Colonic mucosa (tissue), 4 donors: ENCODE data around the gene FLT1. TPM values are rescaled to one million over a fixed set of nuclear protein-coding genes. Genes with fewer than 3 reads are reported as not detected.

Experiments
- DNase-seq: peaks from one replicate; pipeline ENCODE4 v3.0.0-alpha.2; 2020
- H3K27ac ChIP-seq: fragments of 200-600 bp; one replicate; pipeline ENCODE4 v1.8.0; 2021
- H3K27me3 ChIP-seq: fragments of 200-600 bp; one replicate; pipeline ENCODE4 v1.8.0; 2021
- H3K36me3 ChIP-seq: fragments of 200-600 bp; one replicate; pipeline ENCODE4 v1.8.0; 2021
- H3K4me1 ChIP-seq: fragments of 200-600 bp; one replicate; pipeline ENCODE4 v1.8.0; 2021; ENCODE audit warnings: mild to moderate bottlenecking
- H3K4me3 ChIP-seq: fragments of 200-600 bp; one replicate; pipeline ENCODE4 v1.8.0; 2021
- H3K9ac ChIP-seq, 2 donors: one replicate each; pipeline ENCODE4 v1.7.0; 2013; ENCODE audit warnings: control low read depth in 2 of 2, low read depth in 2 of 2, low read length in 2 of 2
- H3K9me3 ChIP-seq: fragments of 200-600 bp; one replicate; pipeline ENCODE4 v1.8.0; 2021
- CTCF ChIP-seq: fragments of 200-600 bp; IDR thresholded peaks from one replicate; pipeline ENCODE4 v1.8.0; 2022; ENCODE audit warnings: antibody characterized with exemption, mild to moderate bottlenecking
- intact Hi-C: fragments of 100-400 bp; cut with DNase I; formaldehyde crosslinking; loops from one replicate; pipeline ENCODE4 v1.14.1; 2022
- total RNA-seq, 2 donors: library from RNA; stranded (reverse); fragmentation: NEBNext Ultra II Directional in 1 of 2; extraction: Animal tissue kit (Norgen Biotek cat#: 25700) in 1 of 2; gene quantifications; one replicate each; pipeline ENCODE4 v1.2.1, GENCODE V29; 2021
- donor health status: healthy.
- donor health status: DM: no; HTN: no; CAD: no.
- donor health status: DM: no; HTN: no; CAD: no.

Gene FLT1
- total RNA-seq, 2 donors from 2014 or later = 4.7 to 16.6 TPM

GRCh38 chr13:28532388-28533124, 37.6 kb upstream of the FLT1 start:
- no peaks in the 10 kb centered on the region for H3K4me1 ChIP-seq
- H3K27me3 ChIP-seq = peaks cover 9% of the 10 kb centered on the region
- no peak for DNase-seq
- no peak overlapping the region for H3K27ac ChIP-seq
- H3K36me3 ChIP-seq = no peaks in the 10 kb centered on the region
- no peak overlapping the region for H3K9ac ChIP-seq
- intact Hi-C loops = no loop called here
- H3K4me3 ChIP-seq = peak overlapping the region; percentile 38
- TF ChIP-seq CTCF = no peak
- no peaks in the 10 kb centered on the region for H3K9me3 ChIP-seq

GRCh38 chr13:28531845-28532387, 37.0 kb upstream of the FLT1 start:
- Histone ChIP-seq H3K9ac (no peak overlapping the region), H3K4me3 (no peak overlapping the region), H3K27ac (no peak overlapping the region), H3K4me1 (no peaks in the 10 kb centered on the region), H3K36me3 (no peaks in the 10 kb centered on the region), H3K9me3 (no peaks in the 10 kb centered on the region), H3K27me3 (peaks cover 9% of the 10 kb centered on the region)
- intact Hi-C loops = no loop called here
- TF ChIP-seq CTCF = no peak
- DNase-seq = no peak

GRCh38 chr13:28531077-28531844, 36.3 kb upstream of the FLT1 start:
- Histone ChIP-seq H3K4me1 (no peaks in the 10 kb centered on the region), H3K27me3 (peaks cover 9% of the 10 kb centered on the region), H3K36me3 (no peaks in the 10 kb centered on the region), H3K27ac (no peak overlapping the region), H3K9me3 (no peaks in the 10 kb centered on the region), H3K9ac (no peak overlapping the region), H3K4me3 (peak overlapping the region; percentile 22)
- TF ChIP-seq CTCF = no peak
- intact Hi-C loops = no loop called here
- DNase-seq = peak; percentile 33

GRCh38 chr13:28530729-28531076, 35.8 kb upstream of the FLT1 start:
- no peak for TF ChIP-seq CTCF
- Histone ChIP-seq H3K4me1 (no peaks in the 10 kb centered on the region), H3K4me3 (peak overlapping the region; percentile 22), H3K36me3 (no peaks in the 10 kb centered on the region), H3K27me3 (peaks cover 9% of the 10 kb centered on the region), H3K9me3 (no peaks in the 10 kb centered on the region), H3K27ac (no peak overlapping the region), H3K9ac (no peak overlapping the region)
- DNase-seq = no peak
- intact Hi-C loops = no loop called here

- Histone ChIP-seq H3K27me3 (peaks cover 9% of the 10 kb centered on the region), H3K4me3 (no peak overlapping the region), H3K27ac (no peak overlapping the region), H3K36me3 (no peaks in the 10 kb centered on the region), H3K4me1 (no peaks in the 10 kb centered on the region), H3K9ac (no peak overlapping the region), H3K9me3 (no peaks in the 10 kb centered on the region)
- no peak for TF ChIP-seq CTCF
- no peak for DNase-seq
- intact Hi-C loops = loop anchor here (5.0 kb wide), 1 partner anchor 107 kb away; no protein-coding TSS in a partner anchor
Observed at GRCh38 chr13:28529836-28530235, 34.9 kb upstream of the FLT1 start.
